H9 (cell line): ENCODE measurements around the gene ZNF202. TPM values are rescaled to one million over a fixed set of nuclear protein-coding genes. Genes with fewer than 3 reads are reported as not detected.

Source experiments
- DNase-seq: peaks from one replicate; pipeline ENCODE4 v3.0.0-alpha.2; 2017
- H2AFZ ChIP-seq: one replicate; pipeline ENCODE4 v1.6.1; 2013; ENCODE audit warnings: mild to moderate bottlenecking, low read length, control low read depth, moderate library complexity
- H2AK5ac ChIP-seq: 2 replicates; pipeline ENCODE4 v1.6.1; 2013; ENCODE audit warnings: low read length, control low read depth, mixed read lengths; ENCODE audit not compliant: insufficient read length
- H2BK120ac ChIP-seq: one replicate; pipeline ENCODE4 v1.6.1; 2013; ENCODE audit warnings: low read depth, mild to moderate bottlenecking, low read length, control low read depth, inconsistent platforms; ENCODE audit not compliant: poor library complexity, severe bottlenecking
- H2BK12ac ChIP-seq: 2 replicates; pipeline ENCODE4 v1.6.1; 2013; ENCODE audit warnings: low read length, control low read depth, mixed read lengths, low read depth; ENCODE audit not compliant: insufficient read length
- H2BK15ac ChIP-seq: 2 replicates; pipeline ENCODE4 v1.6.1; 2013; ENCODE audit warnings: low read depth, low read length, control low read depth
- H2BK20ac ChIP-seq: one replicate; pipeline ENCODE4 v1.6.1; 2013; ENCODE audit warnings: low read depth, mild to moderate bottlenecking, low read length, control low read depth, inconsistent platforms; ENCODE audit not compliant: poor library complexity, severe bottlenecking
- H2BK5ac ChIP-seq: 2 replicates; pipeline ENCODE4 v1.6.1; 2013; ENCODE audit warnings: low read length, control low read depth, mixed read lengths; ENCODE audit not compliant: insufficient read length
- H3K14ac ChIP-seq: 2 replicates; pipeline ENCODE4 v1.6.1; 2013; ENCODE audit warnings: low read length, control low read depth; ENCODE audit not compliant: insufficient read depth
- H3K18ac ChIP-seq: 2 replicates; pipeline ENCODE4 v1.6.1; 2013; ENCODE audit warnings: low read depth, mild to moderate bottlenecking, mixed read lengths, low read length, control low read depth; ENCODE audit not compliant: insufficient read length
- H3K23ac ChIP-seq: 2 replicates; pipeline ENCODE4 v1.6.1; 2013; ENCODE audit warnings: low read length, control low read depth, mixed read lengths, low read depth; ENCODE audit not compliant: insufficient read length
- H3K23me2 ChIP-seq: 2 replicates; pipeline ENCODE4 v1.6.1; 2013; ENCODE audit warnings: low read depth, mild to moderate bottlenecking, mixed read lengths, low read length, control low read depth; ENCODE audit not compliant: insufficient read length, poor library complexity, severe bottlenecking
- H3K27ac ChIP-seq: 2 replicates; pipeline ENCODE4 v1.5.1; 2013; ENCODE audit warnings: low read length, control low read depth, mixed read lengths, low read depth; ENCODE audit not compliant: insufficient read length
- H3K27me3 ChIP-seq: 2 replicates; pipeline ENCODE4 v1.6.1; 2013; ENCODE audit warnings: low read length, control low read depth, inconsistent platforms; ENCODE audit not compliant: insufficient read depth
- H3K4ac ChIP-seq: 2 replicates; pipeline ENCODE4 v1.6.1; 2013; ENCODE audit warnings: low read depth, mild to moderate bottlenecking, control low read depth, inconsistent platforms, low read length, moderate library complexity
- H3K4me1 ChIP-seq: 2 replicates; pipeline ENCODE4 v1.6.1; 2013; ENCODE audit warnings: low read length, control low read depth, inconsistent platforms; ENCODE audit not compliant: insufficient read depth
- H3K4me2 ChIP-seq: 2 replicates; pipeline ENCODE4 v1.6.1; 2013; ENCODE audit warnings: low read length, control low read depth, mixed read lengths; ENCODE audit not compliant: insufficient read length, insufficient read depth
- H3K56ac ChIP-seq: 2 replicates; pipeline ENCODE4 v1.6.1; 2013; ENCODE audit warnings: low read depth, mild to moderate bottlenecking, mixed read lengths, low read length, control low read depth; ENCODE audit not compliant: insufficient read length
- H3K79me1 ChIP-seq: 2 replicates; pipeline ENCODE4 v1.6.1; 2013; ENCODE audit warnings: low read depth, mild to moderate bottlenecking, moderate library complexity, low read length, control low read depth, inconsistent platforms; ENCODE audit not compliant: insufficient read depth, poor library complexity, severe bottlenecking
- H3K79me2 ChIP-seq: 2 replicates; pipeline ENCODE4 v1.6.1; 2013; ENCODE audit warnings: low read length, control low read depth, inconsistent platforms; ENCODE audit not compliant: insufficient read depth
- H3K9ac ChIP-seq: 2 replicates; pipeline ENCODE4 v1.6.1; 2013; ENCODE audit warnings: low read length, control low read depth, mixed read lengths; ENCODE audit not compliant: insufficient read length; ENCODE audit errors: extremely low read depth
- H3K9me3 ChIP-seq: one replicate; pipeline ENCODE4 v1.6.1; 2013; ENCODE audit warnings: low read depth, low read length, inconsistent platforms; ENCODE audit not compliant: control insufficient read depth
- H3T11ph ChIP-seq: one replicate; pipeline ENCODE4 v1.6.1; 2013; ENCODE audit warnings: mild to moderate bottlenecking, low read length, control low read depth, inconsistent platforms
- H4K20me1 ChIP-seq: one replicate; pipeline ENCODE4 v1.6.1; 2013; ENCODE audit not compliant: control insufficient read depth, insufficient read length, insufficient read depth
- H4K5ac ChIP-seq: 2 replicates; pipeline ENCODE4 v1.6.1; 2013; ENCODE audit warnings: low read depth, mild to moderate bottlenecking, mixed read lengths, low read length, control low read depth; ENCODE audit not compliant: insufficient read length
- H4K8ac ChIP-seq: replicated peaks from 2 replicates; pipeline ENCODE4 v1.6.1; 2013; ENCODE audit warnings: low read length, control low read depth, mixed read lengths, low read depth; ENCODE audit not compliant: insufficient read length
- H4K91ac ChIP-seq: 2 replicates; pipeline ENCODE4 v1.6.1; 2013; ENCODE audit warnings: low read depth, mild to moderate bottlenecking, moderate library complexity, mixed read lengths, low read length, control low read depth; ENCODE audit not compliant: insufficient read length
- H3K27ac Mint-ChIP-seq, 3 experiments: 2 replicates in 2 of 3; 3 replicates in 1 of 3; pipeline ENCODE4 v1.8.0; 2020 to 2021; ENCODE audit warnings: mixed read lengths in 3 of 3, mild to moderate bottlenecking in 1 of 3, moderate library complexity in 1 of 3
- H3K27me3 Mint-ChIP-seq: 2 replicates; pipeline ENCODE4 v1.8.0; 2021; ENCODE audit warnings: low read depth, mild to moderate bottlenecking, moderate library complexity, mixed read lengths
- H3K36me3 Mint-ChIP-seq, 3 experiments: 2 replicates in 2 of 3; 3 replicates in 1 of 3; pipeline ENCODE4 v1.8.0; 2020 to 2021; ENCODE audit warnings: low read depth in 3 of 3, mixed read lengths in 3 of 3; ENCODE audit not compliant: insufficient read depth in 1 of 3
- H3K4me1 Mint-ChIP-seq, 2 experiments: 2 replicates each; pipeline ENCODE4 v1.8.0; 2020; ENCODE audit warnings: mixed read lengths in 2 of 2
- H3K4me3 Mint-ChIP-seq, 2 experiments: 2 replicates in 1 of 2; 3 replicates in 1 of 2; pipeline ENCODE4 v1.8.0; 2020 to 2021; ENCODE audit warnings: mild to moderate bottlenecking in 2 of 2, mixed read lengths in 2 of 2, moderate library complexity in 1 of 2
- H3K9me3 Mint-ChIP-seq, 2 experiments: 2 replicates in 1 of 2; 3 replicates in 1 of 2; pipeline ENCODE4 v1.8.0; 2020; ENCODE audit warnings: mild to moderate bottlenecking in 2 of 2, mixed read lengths in 2 of 2, moderate library complexity in 1 of 2
- WGBS: extraction: QIAGEN DNeasy Blood & Tissue Kit; methylation state at CpG from one replicate; pipeline ENCODE4 v1.1.7; 2013; ENCODE audit warnings: missing lambda C conversion rate, low lambda C conversion rate, mixed read lengths; ENCODE audit not compliant: insufficient read length; ENCODE audit errors: extremely low coverage; 5-methylcytosine and 5-hydroxymethylcytosine counted together
- total RNA-seq: library from RNA; stranded (reverse); gene quantifications from 2 replicates; pipeline ENCODE4 v1.2.1, GENCODE V29; 2021
- TF ChIP-seq, protein P1 (sequence below): fragments of 200-600 bp; sonication (generic); conservative IDR thresholded peaks from 3 replicates; pipeline ENCODE4 v1.8.0; 2021; ENCODE audit warnings: antibody characterized with exemption, mild to moderate bottlenecking

The ZNF202 gene
- total RNA-seq, 1 experiment from 2014 or later = 49.2 TPM

DNA sequence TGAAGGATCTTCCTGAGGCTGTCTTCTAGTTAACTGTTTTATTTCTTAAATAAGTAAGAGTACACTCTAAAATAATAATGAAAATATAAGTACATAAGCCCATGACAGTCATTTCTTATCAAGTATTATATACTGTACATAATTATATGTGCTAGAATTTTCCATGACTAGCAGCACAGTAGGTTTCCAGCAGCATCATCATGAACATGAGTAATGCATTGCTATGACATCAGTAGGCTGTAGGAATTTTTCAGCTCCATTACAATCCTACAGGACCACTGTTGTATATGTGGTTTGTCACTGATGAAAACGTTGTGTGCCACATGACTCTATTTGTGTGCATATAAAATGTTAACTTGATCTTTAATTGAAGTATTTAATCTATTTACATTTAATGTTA is 22.0 kb downstream of the ZNF202 start:
- Histone ChIP-seq H3K23ac (no peak overlapping the region), H3K14ac (no peak overlapping the region), H3K56ac (no peak overlapping the region), H3K4me1 (no peaks in the 10 kb centered on the region), H3K79me2 (no peaks in the 10 kb centered on the region), H3K9ac (no peak overlapping the region), H3K4me2 (no peak overlapping the region), H2AK5ac (no peak overlapping the region), H2BK5ac (no peak overlapping the region), H2BK15ac (no peak overlapping the region), H3K27me3 (no peaks in the 10 kb centered on the region), H3K9me3 (no peaks in the 10 kb centered on the region), H4K91ac (no peak overlapping the region), H4K8ac (no peak overlapping the region), H2AFZ (no peak overlapping the region), H3K27ac (no peak overlapping the region), H3T11ph (no peak overlapping the region), H2BK20ac (no peak overlapping the region), H2BK12ac (no peak overlapping the region), H4K20me1 (no peaks in the 10 kb centered on the region), H3K18ac (no peak overlapping the region), H2BK120ac (no peak overlapping the region), H3K23me2 (no peaks in the 10 kb centered on the region), H3K79me1 (no peaks in the 10 kb centered on the region), H4K5ac (no peak overlapping the region), H3K4ac (no peak overlapping the region)
- TF ChIP-seq, protein P1, sequence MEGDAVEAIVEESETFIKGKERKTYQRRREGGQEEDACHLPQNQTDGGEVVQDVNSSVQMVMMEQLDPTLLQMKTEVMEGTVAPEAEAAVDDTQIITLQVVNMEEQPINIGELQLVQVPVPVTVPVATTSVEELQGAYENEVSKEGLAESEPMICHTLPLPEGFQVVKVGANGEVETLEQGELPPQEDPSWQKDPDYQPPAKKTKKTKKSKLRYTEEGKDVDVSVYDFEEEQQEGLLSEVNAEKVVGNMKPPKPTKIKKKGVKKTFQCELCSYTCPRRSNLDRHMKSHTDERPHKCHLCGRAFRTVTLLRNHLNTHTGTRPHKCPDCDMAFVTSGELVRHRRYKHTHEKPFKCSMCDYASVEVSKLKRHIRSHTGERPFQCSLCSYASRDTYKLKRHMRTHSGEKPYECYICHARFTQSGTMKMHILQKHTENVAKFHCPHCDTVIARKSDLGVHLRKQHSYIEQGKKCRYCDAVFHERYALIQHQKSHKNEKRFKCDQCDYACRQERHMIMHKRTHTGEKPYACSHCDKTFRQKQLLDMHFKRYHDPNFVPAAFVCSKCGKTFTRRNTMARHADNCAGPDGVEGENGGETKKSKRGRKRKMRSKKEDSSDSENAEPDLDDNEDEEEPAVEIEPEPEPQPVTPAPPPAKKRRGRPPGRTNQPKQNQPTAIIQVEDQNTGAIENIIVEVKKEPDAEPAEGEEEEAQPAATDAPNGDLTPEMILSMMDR = no peak
- no peak for DNase-seq
- Mint-ChIP-seq H3K4me3 (no peak overlapping the region), H3K36me3 (peaks cover 0 to 6% (median 4%) of the 10 kb centered on the region in 3 experiments; a peak in 6 of 7 replicates), H3K27ac (no peak overlapping the region), H3K4me1 (no peaks in the 10 kb centered on the region), H3K9me3 (no peaks in the 10 kb centered on the region), H3K27me3 (no peaks in the 10 kb centered on the region)
- no CpG with 5 or more reads among the region's 1 CpG for WGBS
